ENCODE results near the gene TWNK.

The TWNK gene

GRCh38 chr10:100978901-100979195, 8.5 kb upstream of the TWNK start:
- H4K20me1 ChIP-seq (ENCODE audit: control insufficient read depth, insufficient read depth, low read depth, low read length) = no peaks in the 10 kb centered on the region
- TF ChIP-seq CTCF (IDR thresholded peaks at IDR 0.05; ENCODE audit: low read depth, low read length, poor library complexity, severe bottlenecking) (no peak), EZH2phosphoT487 (IDR thresholded peaks at IDR 0.05; ENCODE audit: borderline replicate concordance, low read length) (no peak)
- H3K36me3 ChIP-seq (ENCODE audit: control insufficient read depth, low read length) = peaks cover 6% of the 10 kb centered on the region; the same call in 1 of the 2 replicates
- no peak overlapping the region for H3K4me3 ChIP-seq (ENCODE audit: low read length)
- H3F3A ChIP-seq (ENCODE audit: control insufficient read depth, insufficient read depth) = no peaks in the 10 kb centered on the region
- H3K4me1 ChIP-seq (ENCODE audit: control insufficient read depth, low read length) = no peaks in the 10 kb centered on the region
- no peaks in the 10 kb centered on the region for H3K27me3 ChIP-seq (ENCODE audit: control insufficient read depth, low read length)
- H3K4me2 ChIP-seq (ENCODE audit: low read length) = no peak overlapping the region
- no peak overlapping the region for H3K27ac ChIP-seq (ENCODE audit: low read depth, low read length)
- no peaks in the 10 kb centered on the region for H3K9me3 ChIP-seq (ENCODE audit: control insufficient read depth, insufficient read depth, low read length)
- no peaks in the 10 kb centered on the region for H3K79me2 ChIP-seq (ENCODE audit: control insufficient read depth, low read length)
- no peaks in the 10 kb centered on the region for H3K9me2 ChIP-seq (replicated peaks; ENCODE audit: control insufficient read depth, low read length)

GRCh38 chr10:100979791-100980272, 7.5 kb upstream of the TWNK start:
- no peaks in the 10 kb centered on the region for H4K20me1 ChIP-seq (ENCODE audit: control insufficient read depth, insufficient read depth, low read depth, low read length)
- H3F3A ChIP-seq (ENCODE audit: control insufficient read depth, insufficient read depth) = no peaks in the 10 kb centered on the region
- H3K79me2 ChIP-seq (ENCODE audit: control insufficient read depth, low read length) = no peaks in the 10 kb centered on the region
- no peaks in the 10 kb centered on the region for H3K4me1 ChIP-seq (ENCODE audit: control insufficient read depth, low read length)
- no peak overlapping the region for H3K4me3 ChIP-seq (ENCODE audit: low read length)
- no peaks in the 10 kb centered on the region for H3K9me2 ChIP-seq (replicated peaks; ENCODE audit: control insufficient read depth, low read length)
- no peaks in the 10 kb centered on the region for H3K27me3 ChIP-seq (ENCODE audit: control insufficient read depth, low read length)
- H3K27ac ChIP-seq (ENCODE audit: low read depth, low read length) = no peak overlapping the region
- TF ChIP-seq EZH2phosphoT487 (IDR thresholded peaks at IDR 0.05; ENCODE audit: borderline replicate concordance, low read length) (no peak), CTCF (IDR thresholded peaks at IDR 0.05; ENCODE audit: low read depth, low read length, poor library complexity, severe bottlenecking) (no peak)
- no peaks in the 10 kb centered on the region for H3K9me3 ChIP-seq (ENCODE audit: control insufficient read depth, insufficient read depth, low read length)
- no peak overlapping the region for H3K4me2 ChIP-seq (ENCODE audit: low read length)
- H3K36me3 ChIP-seq (ENCODE audit: control insufficient read depth, low read length) = peaks cover 6% of the 10 kb centered on the region; the same call in 1 of the 2 replicates

GRCh38 chr10:100980311-100980710, 7.0 kb upstream of the TWNK start:
- no peak overlapping the region for H3K27ac ChIP-seq (ENCODE audit: low read depth, low read length)
- H3F3A ChIP-seq (ENCODE audit: control insufficient read depth, insufficient read depth) = no peaks in the 10 kb centered on the region
- H3K4me3 ChIP-seq (ENCODE audit: low read length) = no peak overlapping the region
- no peaks in the 10 kb centered on the region for H3K9me2 ChIP-seq (replicated peaks; ENCODE audit: control insufficient read depth, low read length)
- H3K4me2 ChIP-seq (ENCODE audit: low read length) = no peak overlapping the region
- peaks cover 6% of the 10 kb centered on the region; the same call in 1 of the 2 replicates for H3K36me3 ChIP-seq (ENCODE audit: control insufficient read depth, low read length)
- no peaks in the 10 kb centered on the region for H3K79me2 ChIP-seq (ENCODE audit: control insufficient read depth, low read length)
- H4K20me1 ChIP-seq (ENCODE audit: control insufficient read depth, insufficient read depth, low read depth, low read length) = no peaks in the 10 kb centered on the region
- H3K4me1 ChIP-seq (ENCODE audit: control insufficient read depth, low read length) = no peaks in the 10 kb centered on the region
- TF ChIP-seq CTCF (IDR thresholded peaks at IDR 0.05; ENCODE audit: low read depth, low read length, poor library complexity, severe bottlenecking) = no peak
- no peak for TF ChIP-seq EZH2phosphoT487 (IDR thresholded peaks at IDR 0.05; ENCODE audit: borderline replicate concordance, low read length)
- no peaks in the 10 kb centered on the region for H3K27me3 ChIP-seq (ENCODE audit: control insufficient read depth, low read length)
- no peaks in the 10 kb centered on the region for H3K9me3 ChIP-seq (ENCODE audit: control insufficient read depth, insufficient read depth, low read length)

All from DOHH2 (cell line).